Epithelial cell of esophagus (primary cell): Measurements from ENCODE around the gene KRTAP10-4.

Source experiments
- DNase-seq: peaks from one replicate; pipeline ENCODE4 v3.0.0; 2010; ENCODE audit warnings: low read depth
- H3K4me3 ChIP-seq: 2 replicates; pipeline ENCODE4 v1.5.1; 2011; ENCODE audit warnings: mild to moderate bottlenecking, low read length, control low read depth
- CTCF ChIP-seq: IDR thresholded peaks from 2 replicates; pipeline ENCODE4 v1.5.1; 2011; ENCODE audit warnings: low read depth, mild to moderate bottlenecking, low read length, control low read depth, inconsistent platforms; ENCODE audit not compliant: insufficient read depth; ENCODE audit errors: missing control alignments

The KRTAP10-4 gene

GRCh38 chr21:44532712-44533111 is 40.8 kb upstream of the KRTAP10-4 start:
- no peak overlapping the region for H3K4me3 ChIP-seq
- no peak for DNase-seq
- TF ChIP-seq CTCF, result no peak

- no peak for DNase-seq
- TF ChIP-seq CTCF, result no peak
- H3K4me3 ChIP-seq, result no peak overlapping the region
Measured at GRCh38 chr21:44533121-44533890, 40.2 kb upstream of the KRTAP10-4 start.

- DNase-seq, result no peak
- no peak for TF ChIP-seq CTCF
- H3K4me3 ChIP-seq, result no peak overlapping the region
Measured at GRCh38 chr21:44533891-44534627, 39.5 kb upstream of the KRTAP10-4 start.

GRCh38 chr21:44534688-44535087 is 38.8 kb upstream of the KRTAP10-4 start:
- no peak overlapping the region for H3K4me3 ChIP-seq
- no peak for DNase-seq
- no peak for TF ChIP-seq CTCF

- TF ChIP-seq CTCF, result no peak
- H3K4me3 ChIP-seq, result no peak overlapping the region
- DNase-seq, result no peak
Measured at GRCh38 chr21:44535963-44536362, 37.6 kb upstream of the KRTAP10-4 start.

- no peak for DNase-seq
- no peak overlapping the region for H3K4me3 ChIP-seq
- no peak for TF ChIP-seq CTCF
Measured at GRCh38 chr21:44537930-44538911, 35.3 kb upstream of the KRTAP10-4 start.
